ENCODE measurements around the gene TRO.

TRO gene

GRCh38 chrX:54920610-54921426 lies at the start of gene TRO:
Gene TRO (plus strand): TSS chrX:54920824. CDS start chrX:54922247, 1,423 bp downstream.
- no peak for DNase-seq
- Histone ChIP-seq H3K4me3 (ENCODE audit: low read depth, low read length) (peak within 1 kb of the TSS; percentile 72), H3K27ac (no peak within 1 kb of the TSS)

GRCh38 chrX:54885740-54886139 lies 34.9 kb upstream of the TRO start:
- DNase-seq, result no peak
- Histone ChIP-seq H3K27me3 (replicated peaks) (no peaks in the 10 kb centered on the region), H3K36me3 (replicated peaks) (no peaks in the 10 kb centered on the region), H3K4me3 (ENCODE audit: low read depth, low read length) (no peak overlapping the region), H3K27ac (no peak overlapping the region)
- TF ChIP-seq CTCF (IDR thresholded peaks at IDR 0.05; ENCODE audit: low read depth, low read length, missing control alignments), result no peak
- in situ Hi-C loops (cut with HindIII; ENCODE audit: low pct_ligation_motif_present, low sequenced_read_pairs), result no loop called here

More at GRCh38 chrX:54920610-54921426, at the start of gene TRO:
- in situ Hi-C loops (cut with HindIII; ENCODE audit: low pct_ligation_motif_present, low sequenced_read_pairs), result no loop called here
- peak; percentile 43 for TF ChIP-seq CTCF (IDR thresholded peaks at IDR 0.05; ENCODE audit: low read depth, low read length, missing control alignments)
- Histone ChIP-seq H3K27me3 (replicated peaks) (no peaks in the 10 kb centered on the region), H3K36me3 (replicated peaks) (no peaks in the 10 kb centered on the region)

- in situ Hi-C loops (cut with HindIII; ENCODE audit: low pct_ligation_motif_present, low sequenced_read_pairs), result no loop called here
- DNase-seq, result peak; percentile 48
- H3K27me3 ChIP-seq (replicated peaks), result no peaks in the 10 kb centered on the region
- H3K27ac ChIP-seq, result no peak overlapping the region
- peak; percentile 53 for TF ChIP-seq CTCF (IDR thresholded peaks at IDR 0.05; ENCODE audit: low read depth, low read length, missing control alignments)
- H3K4me3 ChIP-seq (ENCODE audit: low read depth, low read length), result no peak overlapping the region
- no peaks in the 10 kb centered on the region for H3K36me3 ChIP-seq (replicated peaks)
Observed at GRCh38 chrX:54891573-54891972, 29.1 kb upstream of the TRO start.

GRCh38 chrX:54894159-54894558 lies 26.5 kb upstream of the TRO start:
- TF ChIP-seq CTCF (IDR thresholded peaks at IDR 0.05; ENCODE audit: low read depth, low read length, missing control alignments), result no peak
- DNase-seq, result no peak
- no peak overlapping the region for H3K4me3 ChIP-seq (ENCODE audit: low read depth, low read length)
- H3K27me3 ChIP-seq (replicated peaks), result no peaks in the 10 kb centered on the region
- no peaks in the 10 kb centered on the region for H3K36me3 ChIP-seq (replicated peaks)
- no peak overlapping the region for H3K27ac ChIP-seq
- in situ Hi-C loops (cut with HindIII; ENCODE audit: low pct_ligation_motif_present, low sequenced_read_pairs), result no loop called here

GRCh38 chrX:54909941-54910340 lies 10.7 kb upstream of the TRO start:
- TF ChIP-seq CTCF (IDR thresholded peaks at IDR 0.05; ENCODE audit: low read depth, low read length, missing control alignments), result no peak
- no peaks in the 10 kb centered on the region for H3K27me3 ChIP-seq (replicated peaks)
- DNase-seq, result no peak
- H3K27ac ChIP-seq, result no peak overlapping the region
- in situ Hi-C loops (cut with HindIII; ENCODE audit: low pct_ligation_motif_present, low sequenced_read_pairs), result no loop called here
- no peaks in the 10 kb centered on the region for H3K36me3 ChIP-seq (replicated peaks)
- no peak overlapping the region for H3K4me3 ChIP-seq (ENCODE audit: low read depth, low read length)

Data from brain microvascular endothelial cell (primary cell).